IPS-18c (cell line): Measurements from ENCODE around the gene CCL25.
"Not testable (repeated sequence)": the region's sequence is repeated elsewhere in the genome, so short reads cannot be mapped to it uniquely, and the experiment has no call there.

Experiments used
- H3K4me3 ChIP-seq: 2 replicates; pipeline ENCODE4 v1.7.0; 2013; ENCODE audit warnings: low read depth, mild to moderate bottlenecking, low read length, moderate library complexity; ENCODE audit not compliant: insufficient read depth
- H3K9me3 ChIP-seq: one replicate; pipeline ENCODE4 v1.6.1; 2013; ENCODE audit warnings: mild to moderate bottlenecking, low read length, moderate library complexity; ENCODE audit not compliant: control insufficient read depth, insufficient read depth

CCL25 gene, protein sequence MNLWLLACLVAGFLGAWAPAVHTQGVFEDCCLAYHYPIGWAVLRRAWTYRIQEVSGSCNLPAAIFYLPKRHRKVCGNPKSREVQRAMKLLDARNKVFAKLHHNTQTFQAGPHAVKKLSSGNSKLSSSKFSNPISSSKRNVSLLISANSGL

DNA sequence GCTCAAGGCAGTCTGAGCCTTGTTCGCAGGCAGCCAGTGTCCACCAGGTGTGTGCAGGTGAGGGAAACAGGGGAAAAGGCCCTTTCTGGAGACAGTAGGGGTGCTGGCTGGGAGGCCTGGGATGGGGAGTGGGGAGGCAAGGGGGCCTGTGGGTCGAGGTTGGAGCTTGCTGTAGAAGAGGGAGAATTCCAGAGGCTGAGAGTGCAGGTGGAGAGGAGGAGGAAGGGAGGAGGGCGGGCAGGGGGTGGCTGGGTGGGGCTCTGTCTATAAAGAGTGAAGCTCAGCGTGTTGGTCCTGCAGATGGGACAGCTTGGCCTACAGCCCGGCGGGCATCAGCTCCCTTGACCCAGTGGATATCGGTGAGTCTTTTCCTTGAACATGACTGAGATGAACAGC, at the start of gene CCL25:
Gene CCL25, plus strand, starts transcription at position 297 of the 396 bp plus-strand sequence. CDS start 290 bp downstream, outside the sequence.
- H3K9me3 ChIP-seq, result no peaks in the 10 kb centered on the region
- H3K4me3 ChIP-seq, result no peak within 1 kb of the TSS

GRCh38 chr19:8004001-8004400, 48.6 kb upstream of the CCL25 start:
- peak overlapping the region; percentile 78; the same call in 1 of the 2 replicates for H3K4me3 ChIP-seq
- H3K9me3 ChIP-seq, result no peaks in the 10 kb centered on the region

GRCh38 chr19:8004723-8005513, 47.6 kb upstream of the CCL25 start:
- peak overlapping the region; percentile 78 for H3K4me3 ChIP-seq

DNA sequence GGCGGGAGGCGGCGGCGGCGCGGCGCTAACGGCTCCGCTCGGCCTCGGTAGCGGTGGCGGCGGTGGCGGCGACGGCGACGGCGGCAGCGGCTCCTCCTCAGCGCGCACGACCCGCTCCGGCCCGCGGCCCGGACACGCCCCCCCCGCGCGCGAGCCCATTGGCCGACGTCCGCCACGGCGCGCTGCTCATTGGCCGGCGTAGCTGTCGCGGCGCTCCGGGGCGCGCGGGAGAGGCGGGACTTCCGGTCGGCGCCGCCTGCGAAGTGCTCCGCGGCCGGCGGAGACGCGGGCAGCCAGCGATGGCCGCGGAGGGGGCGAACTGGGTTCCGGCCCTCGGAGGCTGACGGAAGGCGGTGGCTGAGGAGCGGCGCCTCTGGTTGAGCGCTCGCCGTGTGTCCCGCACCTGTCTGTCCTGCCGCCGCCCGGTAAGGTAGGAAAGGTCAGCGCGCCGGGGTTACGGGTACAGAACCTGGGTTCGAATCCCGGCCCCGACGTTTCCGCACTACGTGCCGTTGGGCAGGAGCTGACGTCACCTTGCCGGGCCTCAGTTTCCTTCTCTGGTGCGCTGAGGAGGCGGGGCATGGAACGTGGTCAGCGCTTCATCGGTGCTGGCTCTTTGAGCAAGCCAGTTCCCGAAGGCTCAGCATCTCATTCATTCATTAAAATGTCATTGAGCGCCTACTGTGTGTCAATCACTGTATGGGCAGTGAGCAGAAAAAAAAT, 46.9 kb upstream of the CCL25 start, which contains the start of gene ELAVL1:
Gene ELAVL1, minus strand, starts transcription at position 108 of the 723 bp plus-strand sequence. CDS start 13,826 bp downstream, outside the sequence.
- H3K9me3 ChIP-seq, result no peaks in the 10 kb centered on the region
- peak within 1 kb of the TSS; percentile 83 for H3K4me3 ChIP-seq

More at GRCh38 chr19:8004723-8005513, 47.6 kb upstream of the CCL25 start:
- no peaks in the 10 kb centered on the region for H3K9me3 ChIP-seq

DNA sequence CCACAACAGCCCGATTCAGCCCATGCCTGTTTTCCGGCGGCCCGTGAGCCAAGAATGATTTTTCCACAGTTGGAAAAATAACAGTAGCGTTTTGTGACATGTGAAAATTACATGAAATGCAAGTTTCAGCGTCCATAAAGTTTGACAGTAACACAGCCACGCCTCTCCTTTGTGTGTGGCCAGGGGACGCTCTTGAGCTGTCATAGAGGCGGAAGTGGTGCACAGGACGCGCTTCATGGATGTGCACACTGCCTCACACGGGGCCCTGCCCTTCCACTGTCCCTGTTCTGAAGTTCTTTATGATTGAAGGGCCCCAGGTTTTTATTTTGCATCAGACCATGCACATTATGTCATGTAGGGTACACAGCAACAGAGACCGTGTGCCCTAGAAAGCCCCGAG, 34.8 kb upstream of the CCL25 start:
- Histone ChIP-seq H3K4me3 (no peak overlapping the region), H3K9me3 (no peaks in the 10 kb centered on the region)

DNA sequence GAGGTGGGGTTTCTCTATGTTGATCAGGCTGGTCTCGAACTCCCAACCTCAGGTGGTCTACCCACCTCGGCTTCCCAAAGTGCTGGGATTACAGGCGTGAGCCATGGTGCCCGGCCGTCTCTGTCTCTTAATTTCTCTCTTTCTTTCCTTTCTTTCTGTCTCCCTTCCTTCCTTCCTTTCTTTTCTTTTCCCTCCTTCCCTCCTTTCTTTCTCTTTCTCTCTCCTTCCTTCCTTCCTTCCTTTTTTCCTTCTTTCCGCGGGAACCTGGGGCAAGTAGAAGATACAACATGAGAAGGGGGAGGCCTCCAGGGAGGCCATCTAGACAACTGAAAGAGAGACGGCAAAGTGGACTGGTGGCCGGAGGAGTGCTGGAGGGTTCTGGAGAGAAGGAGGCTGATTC, 31.9 kb upstream of the CCL25 start:
- Histone ChIP-seq H3K9me3 (no peaks in the 10 kb centered on the region), H3K4me3 (no peak overlapping the region)

GRCh38 chr19:8021374-8021773, 31.2 kb upstream of the CCL25 start:
- H3K4me3 ChIP-seq, result no peak overlapping the region
- no peaks in the 10 kb centered on the region for H3K9me3 ChIP-seq

DNA sequence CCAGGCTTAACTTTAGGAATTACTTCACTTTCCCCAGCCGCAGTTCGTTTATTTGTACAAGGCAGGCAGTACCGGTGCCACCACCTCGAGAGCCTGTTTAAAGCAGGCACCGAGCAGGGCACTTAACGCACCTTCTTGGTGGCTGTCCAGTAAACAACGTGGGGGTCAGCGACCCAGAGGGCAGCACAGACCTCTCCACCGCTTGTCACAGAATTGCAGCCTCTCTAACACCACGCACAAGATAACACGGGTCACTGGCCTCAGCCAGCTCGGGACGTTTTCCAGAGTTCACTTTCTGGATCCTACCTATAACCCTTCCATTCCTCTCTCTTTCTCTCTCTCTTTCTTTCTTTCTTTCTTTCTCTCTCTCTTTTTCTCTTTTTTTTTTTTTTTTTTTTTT, 30.3 kb upstream of the CCL25 start:
- H3K4me3 ChIP-seq, result no peak overlapping the region
- no peaks in the 10 kb centered on the region for H3K9me3 ChIP-seq

- H3K4me3 ChIP-seq, result no peak overlapping the region
- H3K9me3 ChIP-seq, result no peaks in the 10 kb centered on the region
Measured at GRCh38 chr19:8023371-8023770, 29.2 kb upstream of the CCL25 start.

DNA sequence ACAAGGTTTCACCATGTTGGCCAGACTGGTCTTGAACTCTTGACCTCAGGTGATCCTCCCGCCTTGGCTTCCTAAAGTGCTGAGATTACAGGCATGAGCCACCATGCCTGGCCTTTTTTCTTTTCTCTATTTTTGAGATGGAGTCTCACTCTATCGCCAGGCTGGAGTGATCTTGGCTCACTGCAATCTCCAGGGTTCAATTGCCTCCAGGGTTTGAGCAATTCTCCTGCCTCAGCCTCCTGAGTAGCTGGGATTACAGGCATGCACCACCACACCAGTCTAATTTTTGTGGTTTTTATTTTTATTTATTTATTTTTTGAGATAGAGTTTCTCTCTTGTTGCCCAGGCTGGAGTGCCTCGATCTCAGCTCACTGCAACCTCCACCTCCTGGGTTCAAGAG, 28.3 kb upstream of the CCL25 start:
- not testable (repeated sequence) for H3K9me3 ChIP-seq, H3K4me3 ChIP-seq

DNA sequence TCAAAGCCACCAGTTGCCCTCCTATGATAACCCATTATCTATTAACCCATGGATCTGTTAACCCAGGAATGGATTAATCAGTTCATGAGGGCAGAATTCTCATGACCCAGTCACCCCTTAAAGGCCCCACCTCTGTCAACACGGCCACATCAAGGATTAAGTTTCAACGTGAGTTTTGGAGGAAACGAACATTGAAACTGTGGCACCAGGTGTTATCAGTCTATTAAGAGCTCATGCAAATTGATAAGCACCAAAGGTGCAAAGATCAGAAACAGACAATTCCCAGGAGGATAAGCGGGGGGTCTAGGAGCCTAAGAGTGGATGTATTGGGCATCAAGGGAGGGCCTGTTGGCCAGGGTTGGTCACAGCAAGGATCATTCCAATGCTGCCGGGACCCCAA, 27.2 kb upstream of the CCL25 start:
- Histone ChIP-seq H3K9me3 (no peaks in the 10 kb centered on the region), H3K4me3 (no peak overlapping the region)

- H3K9me3 ChIP-seq, result peaks cover 2% of the 10 kb centered on the region
- no peak overlapping the region for H3K4me3 ChIP-seq
Measured at GRCh38 chr19:8028951-8029491, 23.5 kb upstream of the CCL25 start.

DNA sequence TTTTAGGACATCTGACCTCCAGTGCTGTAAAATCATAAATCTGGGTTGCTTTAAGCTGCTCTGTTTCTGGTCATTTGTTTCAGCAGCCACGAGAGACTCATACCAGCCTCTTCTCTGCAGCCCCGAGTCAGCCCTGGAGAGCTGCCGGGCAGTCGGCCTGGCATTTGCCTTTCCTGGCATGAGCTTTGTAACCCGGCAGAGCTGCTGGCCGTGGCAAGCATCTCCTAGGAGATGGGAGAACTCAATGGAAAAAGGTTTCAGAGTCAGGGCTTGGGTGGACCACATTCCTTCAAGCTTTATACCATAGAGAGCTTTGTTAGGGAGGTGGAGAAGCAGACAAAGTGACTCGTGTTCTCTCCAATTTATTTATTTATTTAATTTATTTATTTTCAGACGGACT, 21.6 kb upstream of the CCL25 start:
- H3K9me3 ChIP-seq, result peaks cover 2% of the 10 kb centered on the region
- H3K4me3 ChIP-seq, result no peak overlapping the region

DNA sequence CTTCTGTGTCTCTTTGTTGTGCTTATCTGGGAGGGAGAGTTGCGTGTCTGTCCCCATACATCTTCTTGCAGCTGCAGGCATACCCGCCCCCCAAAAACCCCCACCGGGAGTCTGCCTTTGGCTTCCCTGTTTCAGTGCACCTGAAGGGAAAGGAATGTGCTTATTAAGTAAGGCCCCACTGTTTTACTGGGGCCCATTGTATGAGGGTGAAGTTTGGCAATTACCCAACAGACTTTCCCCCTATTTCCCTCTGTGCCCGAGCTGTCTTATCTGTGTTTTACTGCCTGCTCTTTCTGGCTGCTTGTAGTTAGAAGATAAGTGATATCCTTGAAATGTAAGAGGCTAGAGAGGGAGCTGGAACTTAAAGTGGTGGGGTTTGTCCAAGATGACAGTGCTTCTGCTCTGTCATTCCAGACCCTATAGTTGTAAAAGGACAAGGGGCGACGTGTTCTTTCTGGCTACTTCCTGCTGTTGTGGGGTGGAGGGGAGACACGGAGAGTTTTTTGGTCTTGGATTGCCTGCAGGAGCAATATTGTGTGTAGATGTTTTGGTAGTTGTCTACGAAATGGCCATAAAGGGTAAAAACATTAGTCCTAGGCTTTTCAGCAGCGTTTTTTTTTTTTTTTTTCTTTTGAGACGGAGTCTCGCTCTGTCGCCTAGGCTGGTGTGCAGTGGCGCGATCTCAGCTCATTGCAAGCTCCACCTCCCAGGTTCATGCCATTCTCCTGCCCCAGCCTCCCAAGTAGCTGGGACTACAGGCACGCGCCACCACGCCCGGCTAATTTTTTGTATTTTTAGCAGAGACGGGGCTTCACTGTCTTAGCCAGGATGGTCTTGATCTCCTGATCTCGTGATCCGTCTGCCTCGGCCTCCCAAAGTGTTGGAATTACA, 19.0 kb upstream of the CCL25 start:
- H3K4me3 ChIP-seq, result not testable (repeated sequence)

GRCh38 chr19:8034178-8034525, 18.4 kb upstream of the CCL25 start:
- Histone ChIP-seq H3K9me3 (peaks cover 2% of the 10 kb centered on the region), H3K4me3 (no peak overlapping the region)

More for the DNA sequence above, 19.0 kb upstream of the CCL25 start:
- not testable (repeated sequence) for H3K9me3 ChIP-seq

DNA sequence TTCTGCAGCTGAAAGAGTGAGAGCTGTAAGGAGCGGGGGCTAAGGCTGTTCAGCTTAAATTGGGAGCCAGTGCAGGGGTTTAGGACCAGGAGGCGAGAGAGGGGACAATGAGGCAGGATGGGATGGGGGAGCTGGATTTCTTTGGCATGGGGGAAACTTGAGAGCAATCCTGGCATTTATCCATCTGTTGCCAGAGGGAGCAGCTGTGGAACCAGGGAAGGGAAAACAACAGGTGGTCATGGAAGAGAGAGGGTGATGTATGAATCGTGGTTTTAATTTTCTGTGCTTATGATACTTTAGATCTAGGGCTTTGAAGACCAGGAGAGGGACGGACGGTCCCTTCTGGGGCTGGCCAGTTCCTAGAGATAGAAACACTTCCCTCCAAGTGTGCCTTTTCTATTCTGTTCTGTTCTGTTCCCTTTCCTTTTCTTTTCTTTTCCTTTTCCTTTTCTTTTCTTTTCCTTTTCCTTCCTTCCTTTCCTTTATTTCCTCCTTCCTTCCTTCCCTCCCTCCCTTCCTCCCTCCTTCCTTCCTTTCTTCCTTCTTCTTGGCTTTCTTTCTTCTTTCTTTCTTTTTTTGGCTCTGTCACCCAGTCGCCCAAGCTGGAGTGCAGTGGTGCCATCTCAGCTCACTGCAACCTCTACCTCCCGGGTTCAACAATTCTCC, 16.0 kb upstream of the CCL25 start:
- H3K4me3 ChIP-seq, result no peak overlapping the region
- H3K9me3 ChIP-seq, result peaks cover 2% of the 10 kb centered on the region
